CD14-positive monocyte (primary cell): ENCODE measurements around the gene CSPG4. TPM values are rescaled to one million over a fixed set of nuclear protein-coding genes. Genes with fewer than 3 reads are reported as not detected.

ENCODE experiments used
- DNase-seq, 3 donors: peaks; one replicate each; pipeline ENCODE4 v3.0.0-alpha.2; 2011 to 2022
- H2AFZ ChIP-seq: 2 replicates; pipeline ENCODE4 v1.6.0; 2012; ENCODE audit warnings: mild to moderate bottlenecking, low read depth, low read length, inconsistent platforms; ENCODE audit not compliant: insufficient read depth, poor library complexity, severe bottlenecking
- H3K27ac ChIP-seq, 2 donors: 1 replicate in 1 of 2; 2 replicates in 1 of 2; pipeline ENCODE4 v1.5.1; 2012 to 2013; ENCODE audit warnings: low read length in 2 of 2, control low read depth in 1 of 2, inconsistent platforms in 1 of 2, low read depth in 1 of 2, mild to moderate bottlenecking in 1 of 2
- H3K27me3 ChIP-seq, 2 donors: one replicate each; pipeline versions ENCODE4 v1.6.0 to v1.6.1; 2011 to 2013; ENCODE audit warnings: low read length in 2 of 2; ENCODE audit not compliant: control insufficient read depth in 2 of 2, insufficient read depth in 2 of 2
- H3K36me3 ChIP-seq, 2 donors: replicated peaks in 1 of 2; 1 replicate in 1 of 2; 2 replicates in 1 of 2; pipeline versions ENCODE4 v1.5.1 to v1.6.1; 2012 to 2013; ENCODE audit warnings: low read length in 2 of 2, control low read depth in 1 of 2, inconsistent platforms in 1 of 2, mild to moderate bottlenecking in 1 of 2; ENCODE audit not compliant: insufficient read depth in 2 of 2, control insufficient read depth in 1 of 2
- H3K4me1 ChIP-seq, 2 donors: 1 replicate in 1 of 2; 2 replicates in 1 of 2; pipeline versions ENCODE4 v1.5.1 to v1.6.1; 2012 to 2013; ENCODE audit warnings: low read length in 2 of 2, control low read depth in 1 of 2, inconsistent platforms in 1 of 2, mild to moderate bottlenecking in 1 of 2, moderate library complexity in 1 of 2; ENCODE audit not compliant: insufficient read depth in 2 of 2, control insufficient read depth in 1 of 2
- H3K4me2 ChIP-seq: replicated peaks from 2 replicates; pipeline ENCODE3; 2012; ENCODE audit warnings: low read length, moderate library complexity, mild to moderate bottlenecking; ENCODE audit not compliant: poor library complexity, severe bottlenecking; ENCODE audit errors: extremely low read depth
- H3K4me3 ChIP-seq, 3 experiments: fragments of 200-600 bp in 1 of 3; sonication (generic) in 1 of 3; replicated peaks in 1 of 3; 1 replicate in 2 of 3; 2 replicates in 1 of 3; pipeline ENCODE4 v1.5.1; 2011 to 2013; ENCODE audit warnings: low read length in 3 of 3, mild to moderate bottlenecking in 3 of 3, control low read depth in 2 of 3, low read depth in 2 of 3, inconsistent platforms in 1 of 3, moderate library complexity in 1 of 3
- H3K79me2 ChIP-seq: 2 replicates; pipeline ENCODE4 v1.6.0; 2012; ENCODE audit warnings: mild to moderate bottlenecking, control low read depth, inconsistent platforms, low read length, moderate library complexity; ENCODE audit not compliant: insufficient read depth
- H3K9ac ChIP-seq: 2 replicates; pipeline ENCODE4 v1.6.0; 2017; ENCODE audit warnings: low read length, mild to moderate bottlenecking; ENCODE audit not compliant: insufficient read depth, poor library complexity, severe bottlenecking
- H3K9me3 ChIP-seq, 2 donors: replicated peaks in 1 of 2; 1 replicate in 1 of 2; 2 replicates in 1 of 2; pipeline versions ENCODE4 v1.5.1 to v1.6.1; 2012 to 2013; ENCODE audit warnings: low read length in 2 of 2, control low read depth in 1 of 2; ENCODE audit not compliant: control insufficient read depth in 1 of 2, insufficient read depth in 1 of 2
- H4K20me1 ChIP-seq: 2 replicates; pipeline ENCODE4 v1.6.0; 2012; ENCODE audit warnings: mild to moderate bottlenecking, low read length, control low read depth, moderate library complexity; ENCODE audit not compliant: insufficient read depth
- H3K27ac Mint-ChIP-seq, 7 donors: one replicate each; pipeline ENCODE4 v1.8.0; 2020; ENCODE audit warnings: mild to moderate bottlenecking in 7 of 7, mixed read lengths in 7 of 7, moderate library complexity in 6 of 7, inconsistent platforms in 2 of 7
- H3K27me3 Mint-ChIP-seq, 3 donors: one replicate each; pipeline ENCODE4 v1.8.0; 2021 to 2022; ENCODE audit warnings: low read depth in 3 of 3, mild to moderate bottlenecking in 3 of 3, mixed read lengths in 3 of 3, moderate library complexity in 3 of 3, inconsistent platforms in 1 of 3
- H3K36me3 Mint-ChIP-seq, 2 donors: one replicate each; pipeline ENCODE4 v1.8.0; 2020; ENCODE audit warnings: mixed read lengths in 2 of 2, inconsistent platforms in 1 of 2, mild to moderate bottlenecking in 1 of 2
- H3K4me1 Mint-ChIP-seq: one replicate; pipeline ENCODE4 v1.8.0; 2020; ENCODE audit warnings: mild to moderate bottlenecking, mixed read lengths
- H3K4me3 Mint-ChIP-seq, 2 donors: one replicate each; pipeline ENCODE4 v1.8.0; 2020; ENCODE audit warnings: mild to moderate bottlenecking in 2 of 2, mixed read lengths in 2 of 2, moderate library complexity in 1 of 2
- H3K9me3 Mint-ChIP-seq, 7 donors: one replicate each; pipeline ENCODE4 v1.8.0; 2020 to 2022; ENCODE audit warnings: mixed read lengths in 7 of 7, mild to moderate bottlenecking in 6 of 7, moderate library complexity in 6 of 7, inconsistent platforms in 2 of 7
- WGBS: methylation state at CpG from one replicate; pipeline ENCODE4 v1.1.5; 2013; ENCODE audit warnings: missing lambda C conversion rate; ENCODE audit not compliant: insufficient coverage; 5-methylcytosine and 5-hydroxymethylcytosine counted together
- intact Hi-C, 2 donors: fragments of 100-400 bp; cut with micrococcal nuclease; formaldehyde crosslinking; loops; one replicate each; pipeline versions ENCODE4 v1.15.0 to v1.15.1; 2023
- polyA plus RNA-seq, 3 donors: library from polyadenylated mRNA; depleted of rRNA in 1 of 3; unstranded in 2 of 3; stranded (reverse) in 1 of 3; fragments of 300-500 nt in 2 of 3; fragments of >200 nt in 1 of 3; fragmentation: Illumina TruSeq in 2 of 3; gene quantifications; 1 replicate in 2 of 3; 2 replicates in 1 of 3; pipeline ENCODE4 v1.2.3, GENCODE V29; 2012 to 2021
- TF ChIP-seq, protein P1 (sequence below): fragments of 200-600 bp; IDR thresholded peaks from one replicate; pipeline ENCODE4 v1.8.0; 2022; ENCODE audit warnings: antibody characterized with exemption, mild to moderate bottlenecking

The CSPG4 gene
- polyA plus RNA-seq, 3 donors: not detected

DNA sequence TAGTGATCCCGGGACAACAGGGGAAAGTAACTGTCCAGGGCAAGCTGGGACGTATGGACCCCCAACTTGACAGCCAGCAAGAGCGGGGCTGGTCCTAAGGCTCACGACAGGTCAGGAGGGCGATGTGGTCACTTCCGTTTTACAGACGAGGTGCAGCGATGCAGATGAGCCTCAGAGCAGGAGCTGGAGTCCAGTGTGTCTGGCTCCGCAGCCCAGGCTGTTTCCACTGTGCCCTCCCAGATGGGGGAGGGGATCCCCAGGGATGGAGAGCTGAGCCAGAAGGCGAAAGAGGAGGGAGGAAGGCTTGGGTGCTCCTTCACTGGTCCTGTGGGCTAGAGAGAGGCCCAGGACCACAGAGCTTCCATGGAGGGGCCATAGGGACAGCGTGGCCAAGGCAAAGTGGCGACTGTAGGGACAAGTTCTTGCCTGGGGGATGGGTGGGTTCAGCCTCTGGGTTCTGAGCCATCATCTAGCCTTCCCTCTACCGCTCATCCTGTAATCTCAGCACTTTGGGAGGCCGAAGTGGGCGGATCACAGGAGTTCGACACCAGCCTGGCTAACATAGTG, 59.2 kb downstream of the CSPG4 start:
- H3K9me3 Mint-ChIP-seq: peaks cover 0 to 1% (median 0%) of the 10 kb centered on the region in 7 donors
- peaks cover 3 to 6% (median 3%) of the 10 kb centered on the region in 3 donors for H3K27me3 Mint-ChIP-seq
- intact Hi-C loops: no loop called here
- TF ChIP-seq, protein P1, sequence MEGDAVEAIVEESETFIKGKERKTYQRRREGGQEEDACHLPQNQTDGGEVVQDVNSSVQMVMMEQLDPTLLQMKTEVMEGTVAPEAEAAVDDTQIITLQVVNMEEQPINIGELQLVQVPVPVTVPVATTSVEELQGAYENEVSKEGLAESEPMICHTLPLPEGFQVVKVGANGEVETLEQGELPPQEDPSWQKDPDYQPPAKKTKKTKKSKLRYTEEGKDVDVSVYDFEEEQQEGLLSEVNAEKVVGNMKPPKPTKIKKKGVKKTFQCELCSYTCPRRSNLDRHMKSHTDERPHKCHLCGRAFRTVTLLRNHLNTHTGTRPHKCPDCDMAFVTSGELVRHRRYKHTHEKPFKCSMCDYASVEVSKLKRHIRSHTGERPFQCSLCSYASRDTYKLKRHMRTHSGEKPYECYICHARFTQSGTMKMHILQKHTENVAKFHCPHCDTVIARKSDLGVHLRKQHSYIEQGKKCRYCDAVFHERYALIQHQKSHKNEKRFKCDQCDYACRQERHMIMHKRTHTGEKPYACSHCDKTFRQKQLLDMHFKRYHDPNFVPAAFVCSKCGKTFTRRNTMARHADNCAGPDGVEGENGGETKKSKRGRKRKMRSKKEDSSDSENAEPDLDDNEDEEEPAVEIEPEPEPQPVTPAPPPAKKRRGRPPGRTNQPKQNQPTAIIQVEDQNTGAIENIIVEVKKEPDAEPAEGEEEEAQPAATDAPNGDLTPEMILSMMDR: no peak
- Histone ChIP-seq H3K9ac (no peak overlapping the region), H4K20me1 (peaks cover 41% of the 10 kb centered on the region), H3K36me3 (peaks cover 0 to 31% of the 10 kb centered on the region in 2 donors), H3K4me1 (peaks cover 18 to 40% of the 10 kb centered on the region in 2 donors), H2AFZ (no peak overlapping the region), H3K27ac (no peak overlapping the region), H3K9me3 (no peaks in the 10 kb centered on the region), H3K27me3 (no peaks in the 10 kb centered on the region), H3K4me2 (no peak overlapping the region), H3K79me2 (no peaks in the 10 kb centered on the region), H3K4me3 (no peak overlapping the region)
- H3K36me3 Mint-ChIP-seq: peaks cover 36 to 43% of the 10 kb centered on the region in 2 donors
- no peak overlapping the region for H3K4me3 Mint-ChIP-seq
- no peak for DNase-seq
- no peak overlapping the region for H3K27ac Mint-ChIP-seq
- peaks cover 44% of the 10 kb centered on the region for H3K4me1 Mint-ChIP-seq
- WGBS: 99% methylated on average over 11 of the region's 16 CpGs

DNA sequence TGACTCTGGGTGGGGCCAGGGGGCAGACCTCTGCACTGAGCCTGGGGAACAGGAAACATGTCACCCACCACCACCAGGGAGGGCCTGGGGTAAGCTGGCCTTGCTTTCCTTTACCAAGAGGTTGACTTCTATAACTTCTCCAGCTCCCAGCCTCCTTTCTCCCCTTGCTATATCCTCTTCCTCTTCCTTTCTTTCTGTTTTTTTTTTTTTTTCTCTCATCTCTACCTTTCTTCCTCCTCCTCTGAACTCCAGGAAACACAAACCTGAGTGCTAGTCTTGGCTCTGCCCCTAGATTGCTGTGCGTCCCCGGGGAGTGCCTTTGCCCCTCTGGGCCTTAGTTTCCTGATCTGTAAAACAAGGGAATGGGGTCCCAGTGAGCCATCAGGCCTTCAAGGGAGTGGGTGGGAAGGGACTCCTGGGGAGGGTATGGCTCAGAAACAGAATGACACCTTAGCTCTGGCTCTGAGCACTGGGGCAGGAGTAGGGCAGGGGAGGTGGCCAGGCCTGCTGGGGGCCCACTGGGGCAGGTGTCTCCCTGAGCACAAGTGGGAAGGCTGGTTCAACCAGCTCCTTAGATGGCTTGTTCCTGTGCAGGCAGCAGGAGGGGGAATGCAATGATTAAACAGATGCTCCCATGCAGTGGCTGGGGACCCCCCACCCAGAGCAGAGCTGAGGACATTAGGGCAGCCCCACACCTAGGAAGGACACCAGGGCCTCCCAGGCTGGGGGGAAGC, 60.7 kb downstream of the CSPG4 start:
- Histone ChIP-seq H4K20me1 (peaks cover 41% of the 10 kb centered on the region), H3K27ac (peak overlapping the region in 1 of 2 donors; percentile 45), H3K9me3 (no peaks in the 10 kb centered on the region), H3K4me2 (peak overlapping the region; percentile 36), H3K9ac (peak overlapping the region; percentile 21), H3K79me2 (no peaks in the 10 kb centered on the region), H2AFZ (no peak overlapping the region), H3K27me3 (no peaks in the 10 kb centered on the region), H3K4me1 (peaks cover 23 to 50% of the 10 kb centered on the region in 2 donors), H3K4me3 (no peak overlapping the region), H3K36me3 (peaks cover 0 to 17% of the 10 kb centered on the region in 2 donors)
- WGBS: no CpG with 5 or more reads among the region's 2 CpGs
- TF ChIP-seq, protein P1: no peak
- Mint-ChIP-seq H3K27ac (peak overlapping the region in 3 of 7 donors; percentile 14 to 60 (median 29)), H3K4me3 (peak overlapping the region in 1 of 2 donors; percentile 35), H3K9me3 (peaks cover 0 to 1% (median 0%) of the 10 kb centered on the region in 7 donors), H3K36me3 (peaks cover 29 to 33% of the 10 kb centered on the region in 2 donors), H3K27me3 (peaks cover 4 to 7% (median 5%) of the 10 kb centered on the region in 3 donors), H3K4me1 (peaks cover 49% of the 10 kb centered on the region)
- intact Hi-C loops: no loop called here
- DNase-seq: no peak
